HEK293 (cell line): ENCODE data around the gene HDDC2.

Experiments
- CTCF ChIA-PET: fragments of 350-600 bp; formaldehyde crosslinking; extraction: SDS; loops from one replicate; lab custom pipeline; 2021; ENCODE audit warnings: antibody characterized with exemption; lab: Yijun Ruan, JAX
- POLR2A ChIA-PET: fragments of 300-600 bp; formaldehyde crosslinking; extraction: SDS; loops from one replicate; lab custom pipeline; 2020; ENCODE audit warnings: antibody characterized with exemption, inconsistent platforms; lab: Yijun Ruan, JAX
- H3K27ac ChIP-seq: fragments of 200-500 bp; sonication (Bioruptor generic); 2 replicates; pipeline ENCODE4 v1.5.1; 2014; ENCODE audit warnings: low read depth, low read length, control low read depth, inconsistent platforms; ENCODE audit errors: extremely low read depth
- H3K36me3 ChIP-seq, 2 experiments: fragments of 200-500 bp in 1 of 2; sonication (Bioruptor generic) in 1 of 2; 1 replicate in 1 of 2; 2 replicates in 1 of 2; pipeline ENCODE4 v1.5.1; 2014 to 2017; ENCODE audit warnings: inconsistent platforms in 2 of 2, low read length in 2 of 2; ENCODE audit not compliant: control insufficient read depth in 2 of 2, insufficient read depth in 1 of 2
- H3K4me1 ChIP-seq: fragments of 200-500 bp; sonication (Bioruptor generic); 2 replicates; pipeline ENCODE4 v1.5.1; 2014; ENCODE audit warnings: mild to moderate bottlenecking, low read length, inconsistent platforms; ENCODE audit not compliant: control insufficient read depth, insufficient read depth
- H3K4me3 ChIP-seq: 2 replicates; pipeline ENCODE4 v1.5.1; 2011; ENCODE audit warnings: low read depth, mild to moderate bottlenecking, control low read depth, low read length, moderate library complexity
- H3K9me3 ChIP-seq: fragments of 200-500 bp; sonication (Bioruptor generic); 2 replicates; pipeline ENCODE4 v1.5.1; 2014; ENCODE audit warnings: low read depth, low read length, inconsistent platforms; ENCODE audit not compliant: control insufficient read depth, insufficient read depth
- FEZF1 ChIP-seq: fragments of 450-650 bp; formaldehyde crosslinking; IDR thresholded peaks from 2 replicates; pipeline ENCODE4 v1.5.1; 2016; ENCODE audit warnings: missing biosample characterization, missing genetic modification characterization
- GLIS2 ChIP-seq: fragments of 450-650 bp; formaldehyde crosslinking; IDR thresholded peaks from 2 replicates; pipeline ENCODE4 v1.5.1; 2016; ENCODE audit warnings: missing biosample characterization, missing genetic modification characterization
- HOXC10 ChIP-seq: sonication (generic); formaldehyde crosslinking; IDR thresholded peaks from 2 replicates; pipeline ENCODE4 v1.8.1; 2023; ENCODE audit warnings: mild to moderate bottlenecking, missing genetic modification reagents
- IKZF3 ChIP-seq: fragments of 450-650 bp; IDR thresholded peaks from 2 replicates; pipeline ENCODE4 v1.5.0; 2018; ENCODE audit warnings: missing biosample characterization, mild to moderate bottlenecking, missing genetic modification characterization, moderate library complexity
- KLF16 ChIP-seq: fragments of 450-650 bp; formaldehyde crosslinking; IDR thresholded peaks from 2 replicates; pipeline ENCODE4 v1.5.1; 2017; ENCODE audit warnings: missing biosample characterization, missing genetic modification characterization
- KLF7 ChIP-seq: fragments of 450-650 bp; formaldehyde crosslinking; IDR thresholded peaks from 2 replicates; pipeline ENCODE4 v1.5.1; 2016; ENCODE audit warnings: missing biosample characterization, missing genetic modification characterization, borderline replicate concordance
- KLF8 ChIP-seq: fragments of 450-650 bp; formaldehyde crosslinking; IDR thresholded peaks from 2 replicates; pipeline ENCODE4 v1.5.1; 2016; ENCODE audit warnings: missing biosample characterization, missing genetic modification characterization
- MZF1 ChIP-seq: fragments of 450-650 bp; formaldehyde crosslinking; IDR thresholded peaks from 2 replicates; pipeline ENCODE4 v1.5.1; 2017; ENCODE audit warnings: missing biosample characterization, missing genetic modification characterization, borderline replicate concordance
- OVOL3 ChIP-seq: fragments of 450-650 bp; formaldehyde crosslinking; IDR thresholded peaks from 2 replicates; pipeline ENCODE4 v1.5.1; 2016; ENCODE audit warnings: missing biosample characterization, missing genetic modification characterization
- PATZ1 ChIP-seq: fragments of 450-650 bp; formaldehyde crosslinking; IDR thresholded peaks from 2 replicates; pipeline ENCODE4 v1.5.1; 2016; ENCODE audit warnings: missing biosample characterization, missing genetic modification characterization
- PBX3 ChIP-seq: sonication (generic); formaldehyde crosslinking; IDR thresholded peaks from 2 replicates; pipeline ENCODE4 v1.8.1; 2022; ENCODE audit warnings: mild to moderate bottlenecking, moderate library complexity, missing genetic modification reagents
- REPIN1 ChIP-seq: fragments of 450-650 bp; formaldehyde crosslinking; IDR thresholded peaks from 2 replicates; pipeline ENCODE4 v1.5.1; 2017; ENCODE audit warnings: missing biosample characterization, missing genetic modification characterization, low read depth
- SP2 ChIP-seq: fragments of 450-650 bp; formaldehyde crosslinking; IDR thresholded peaks from 2 replicates; pipeline ENCODE4 v1.5.1; 2016; ENCODE audit warnings: missing biosample characterization, missing genetic modification characterization
- ZBTB21 ChIP-seq: fragments of 450-650 bp; formaldehyde crosslinking; IDR thresholded peaks from 2 replicates; pipeline ENCODE4 v1.5.1; 2017; ENCODE audit warnings: missing biosample characterization, missing genetic modification characterization
- ZBTB26 ChIP-seq: fragments of 450-650 bp; formaldehyde crosslinking; optimal IDR thresholded peaks from 2 replicates; pipeline ENCODE3; 2016; ENCODE audit warnings: missing biosample characterization, mild to moderate bottlenecking, missing genetic modification characterization
- ZBTB48 ChIP-seq: fragments of 450-650 bp; formaldehyde crosslinking; IDR thresholded peaks from 2 replicates; pipeline ENCODE4 v1.5.1; 2016; ENCODE audit warnings: missing biosample characterization, missing genetic modification characterization
- ZEB2 ChIP-seq: fragments of 450-650 bp; formaldehyde crosslinking; IDR thresholded peaks from 2 replicates; pipeline ENCODE4 v1.5.1; 2016; ENCODE audit warnings: missing biosample characterization, missing genetic modification characterization
- ZFP3 ChIP-seq: fragments of 450-650 bp; formaldehyde crosslinking; IDR thresholded peaks from 2 replicates; pipeline ENCODE4 v1.5.1; 2016; ENCODE audit warnings: low read depth, missing biosample characterization, missing genetic modification characterization
- ZFP69B ChIP-seq: fragments of 450-650 bp; formaldehyde crosslinking; IDR thresholded peaks from 2 replicates; pipeline ENCODE4 v1.5.1; 2016; ENCODE audit warnings: missing biosample characterization, missing genetic modification characterization
- ZNF121 ChIP-seq: fragments of 450-650 bp; formaldehyde crosslinking; IDR thresholded peaks from 2 replicates; pipeline ENCODE4 v1.5.1; 2016; ENCODE audit warnings: missing biosample characterization, missing genetic modification characterization
- ZNF2 ChIP-seq: fragments of 450-650 bp; formaldehyde crosslinking; IDR thresholded peaks from 2 replicates; pipeline ENCODE4 v1.5.1; 2016; ENCODE audit warnings: missing biosample characterization, missing genetic modification characterization
- ZNF26 ChIP-seq: fragments of 450-650 bp; formaldehyde crosslinking; IDR thresholded peaks from 2 replicates; pipeline ENCODE4 v1.5.1; 2016; ENCODE audit warnings: missing biosample characterization, missing genetic modification characterization
- ZNF558 ChIP-seq: fragments of 450-650 bp; formaldehyde crosslinking; IDR thresholded peaks from 2 replicates; pipeline ENCODE4 v1.5.1; 2016; ENCODE audit warnings: missing biosample characterization, missing genetic modification characterization
- ZNF692 ChIP-seq: fragments of 450-650 bp; formaldehyde crosslinking; IDR thresholded peaks from 2 replicates; pipeline ENCODE4 v1.5.1; 2016; ENCODE audit warnings: missing biosample characterization, missing genetic modification characterization
- ZNF701 ChIP-seq: fragments of 450-650 bp; formaldehyde crosslinking; IDR thresholded peaks from 2 replicates; pipeline ENCODE4 v1.5.1; 2016; ENCODE audit warnings: missing biosample characterization, missing genetic modification characterization
- TF ChIP-seq, protein P1 (sequence below): fragments of 450-650 bp; formaldehyde crosslinking; IDR thresholded peaks from 2 replicates; pipeline ENCODE4 v1.5.1; 2016; ENCODE audit warnings: missing biosample characterization, missing genetic modification characterization

HDDC2 gene

DNA sequence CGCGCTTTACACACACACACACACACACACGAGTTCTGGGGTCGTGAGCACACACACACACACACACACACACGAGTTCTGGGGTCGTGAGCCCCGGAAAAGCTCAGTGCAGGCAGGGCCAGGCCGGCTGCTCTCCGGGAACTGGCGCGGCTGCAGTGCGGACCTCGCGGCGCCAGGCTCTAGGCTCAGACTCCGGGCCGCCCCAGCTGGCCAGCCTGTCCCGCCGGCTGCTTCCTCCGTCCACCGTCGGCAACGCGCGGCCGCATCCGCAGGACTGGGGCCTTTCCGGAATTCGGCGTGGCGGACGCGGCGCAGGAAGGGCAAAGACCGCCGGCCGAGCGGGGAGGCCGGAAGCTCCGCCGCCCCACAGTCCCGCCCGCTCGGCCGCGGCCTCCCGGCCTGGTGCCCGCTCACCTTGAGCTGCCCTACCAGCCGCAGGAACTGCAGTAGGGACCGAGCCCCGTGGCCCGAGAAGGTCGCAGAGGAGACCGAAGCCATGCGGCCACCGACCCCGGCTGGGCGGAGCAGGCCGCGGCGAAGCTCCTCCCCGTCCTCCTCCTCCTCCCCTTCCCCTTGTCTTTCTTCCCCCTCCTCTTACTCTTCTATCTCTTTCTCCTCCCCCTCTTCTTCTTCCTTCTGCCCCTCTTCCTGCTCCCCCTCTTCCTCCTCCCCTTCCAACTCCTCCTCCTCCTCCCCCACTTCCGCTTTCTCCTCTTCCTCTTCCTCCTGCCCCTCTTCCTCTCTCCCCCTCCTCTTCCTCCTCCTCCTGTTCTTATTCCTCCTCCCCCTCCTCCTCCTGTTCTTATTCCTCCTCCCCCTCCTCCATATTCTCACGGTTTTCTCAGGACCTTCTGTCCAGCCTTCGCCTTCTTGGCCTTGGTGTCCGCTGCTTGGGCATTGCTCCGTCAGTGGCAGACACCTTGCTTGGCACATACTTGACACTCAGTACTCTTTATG, at the start of gene HDDC2:
TSS of gene HDDC2 (minus strand) at position 533 of the 957 bp plus-strand sequence. CDS start at position 498, 35 bp downstream.
- H3K4me3 ChIP-seq: peak within 1 kb of the TSS; percentile 89
- TF ChIP-seq FEZF1 (no peak), PATZ1 (peak; percentile 96), ZNF558 (tag by site-specific recombination) (peak; percentile 35; the same call in 1 of the 2 replicates), HOXC10 (CRISPR knock-in tag) (peak; percentile 84), OVOL3 (tag by site-specific recombination) (no peak; the same call in 1 of the 2 replicates), ZNF26 (tag by site-specific recombination) (no peak), ZBTB48 (tag by site-specific recombination) (0 out of 2 replicates have a peak, but pooled peaks have one; percentile 14), GLIS2 (peak; percentile 52; the same call in 1 of the 2 replicates), ZFP69B (peak; percentile 60; the same call in 1 of the 2 replicates), KLF7 (tag by site-specific recombination) (peak; percentile 36; the same call in 1 of the 2 replicates), PBX3 (peak; percentile 81; the same call in 1 of the 2 replicates), KLF16 (tag by site-specific recombination) (peak; percentile 86), ZNF692 (peak; percentile 46; the same call in 1 of the 2 replicates), ZNF701 (tag by site-specific recombination) (peak; percentile 92), ZBTB26 (tag by site-specific recombination) (peak; percentile 79), REPIN1 (tag by site-specific recombination) (peak; percentile 28; the same call in 1 of the 2 replicates), KLF8 (tag by site-specific recombination) (peak; percentile 67), SP2 (peak; percentile 68; the same call in 1 of the 2 replicates), ZEB2 (tag by site-specific recombination) (peak; percentile 83), IKZF3 (tag by site-specific recombination) (peak; percentile 4; the same call in 1 of the 2 replicates), ZFP3 (tag by site-specific recombination) (peak; percentile 60; the same call in 1 of the 2 replicates), ZNF2 (peak; percentile 73; the same call in 1 of the 2 replicates), MZF1 (tag by site-specific recombination) (peak; percentile 75; the same call in 1 of the 2 replicates), ZNF121 (tag by site-specific recombination) (peak; percentile 21; the same call in 1 of the 2 replicates), ZBTB21 (tag by site-specific recombination) (peak; percentile 29; the same call in 1 of the 2 replicates)
- TF ChIP-seq, protein P1, sequence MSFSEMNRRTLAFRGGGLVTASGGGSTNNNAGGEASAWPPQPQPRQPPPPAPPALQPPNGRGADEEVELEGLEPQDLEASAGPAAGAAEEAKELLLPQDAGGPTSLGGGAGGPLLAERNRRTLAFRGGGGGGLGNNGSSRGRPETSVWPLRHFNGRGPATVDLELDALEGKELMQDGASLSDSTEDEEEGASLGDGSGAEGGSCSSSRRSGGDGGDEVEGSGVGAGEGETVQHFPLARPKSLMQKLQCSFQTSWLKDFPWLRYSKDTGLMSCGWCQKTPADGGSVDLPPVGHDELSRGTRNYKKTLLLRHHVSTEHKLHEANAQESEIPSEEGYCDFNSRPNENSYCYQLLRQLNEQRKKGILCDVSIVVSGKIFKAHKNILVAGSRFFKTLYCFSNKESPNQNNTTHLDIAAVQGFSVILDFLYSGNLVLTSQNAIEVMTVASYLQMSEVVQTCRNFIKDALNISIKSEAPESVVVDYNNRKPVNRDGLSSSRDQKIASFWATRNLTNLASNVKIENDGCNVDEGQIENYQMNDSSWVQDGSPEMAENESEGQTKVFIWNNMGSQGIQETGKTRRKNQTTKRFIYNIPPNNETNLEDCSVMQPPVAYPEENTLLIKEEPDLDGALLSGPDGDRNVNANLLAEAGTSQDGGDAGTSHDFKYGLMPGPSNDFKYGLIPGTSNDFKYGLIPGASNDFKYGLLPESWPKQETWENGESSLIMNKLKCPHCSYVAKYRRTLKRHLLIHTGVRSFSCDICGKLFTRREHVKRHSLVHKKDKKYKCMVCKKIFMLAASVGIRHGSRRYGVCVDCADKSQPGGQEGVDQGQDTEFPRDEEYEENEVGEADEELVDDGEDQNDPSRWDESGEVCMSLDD (tag by site-specific recombination): peak; percentile 95

More for the DNA sequence above, at the start of gene HDDC2:
- Histone ChIP-seq H3K4me1 (no peaks in the 10 kb centered on the region), H3K27ac (peak within 1 kb of the TSS; percentile 90), H3K9me3 (no peaks in the 10 kb centered on the region), H3K36me3 (peaks cover 18 to 37% of the 10 kb centered on the region in 2 experiments)
- ChIA-PET POLR2A (interaction anchor here (0.6 to 2.1 kb wide), 10 partner anchors 86 to 1730 kb away, joined by 3 to 13 read pairs (median 3); partner anchors contain the start of genes TPD52L1 and TRMT11), CTCF (interaction anchor here (0.6 to 1.9 kb wide), 11 partner anchors 10 to 1964 kb away, joined by 3 to 11 read pairs (median 3); partner anchors contain the start of genes HINT3 and TPD52L1)
